ENCODE data around the gene SLC16A11.
"Not testable (repeated sequence)": the region's sequence is repeated elsewhere in the genome, so short reads cannot be mapped to it uniquely, and the experiment has no call there.

SLC16A11 gene

DNA sequence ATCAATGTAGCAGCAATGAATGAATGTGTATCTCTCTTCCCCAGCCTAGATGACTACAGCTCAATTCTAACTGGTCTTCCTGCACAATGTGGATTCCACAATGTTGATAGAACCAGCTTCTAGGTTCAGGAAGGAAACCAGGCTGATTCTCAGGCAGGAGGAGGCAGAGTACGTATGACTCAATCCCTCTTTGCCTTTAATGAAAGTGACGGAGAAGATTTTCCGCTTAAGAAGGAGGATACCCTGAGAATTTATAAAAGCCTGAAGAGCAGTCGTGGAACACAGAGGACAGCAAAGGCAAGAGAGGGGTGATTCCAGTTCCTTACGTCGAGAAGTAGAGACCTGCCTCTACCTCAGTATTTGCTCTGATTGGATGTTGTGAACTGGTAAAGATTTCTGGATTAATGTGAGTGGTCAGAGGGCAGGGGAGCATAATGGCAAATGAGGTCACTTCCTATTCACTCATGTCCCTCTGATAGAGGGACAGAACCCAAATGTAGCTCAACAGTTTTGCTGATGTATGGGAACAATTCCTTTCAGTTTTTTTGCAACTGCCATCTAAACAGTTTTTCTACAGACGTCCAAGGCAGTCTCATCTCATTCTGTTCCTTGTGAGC lies 15.0 kb upstream of the SLC16A11 start:
- no peak for DNase-seq

GRCh38 chr17:7056386-7056785 lies 12.5 kb upstream of the SLC16A11 start:
- no peak for DNase-seq

- not testable (repeated sequence) for DNase-seq
These were observed 6.7 kb upstream of the SLC16A11 start for GRCh38 chr17:7050583-7050982.

DNA sequence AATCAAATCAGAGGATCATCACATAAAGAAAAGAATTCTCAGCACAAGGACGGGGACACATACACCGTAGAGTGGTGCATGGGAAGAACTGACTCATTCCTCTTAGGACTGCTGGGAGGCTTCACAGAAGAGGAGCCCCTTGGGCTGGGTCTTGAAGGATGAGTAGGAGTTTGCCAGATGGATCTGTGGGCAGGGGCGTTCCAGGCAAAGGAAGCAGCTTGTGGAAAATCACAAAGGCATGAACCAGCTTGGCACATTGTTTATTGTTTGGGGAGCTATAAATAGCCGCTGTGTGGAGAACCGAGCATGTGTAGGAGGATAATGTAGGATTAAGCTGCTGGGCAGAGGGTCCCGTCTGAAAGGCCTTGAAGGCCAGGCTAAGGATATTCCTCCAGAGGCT lies 5.1 kb upstream of the SLC16A11 start:
- no peak for DNase-seq

- DNase-seq, result no peak
These were observed 3.7 kb upstream of the SLC16A11 start for GRCh38 chr17:7047566-7047965.

- not testable (repeated sequence) for DNase-seq
These were observed 3.0 kb upstream of the SLC16A11 start for GRCh38 chr17:7046725-7047397.

DNA sequence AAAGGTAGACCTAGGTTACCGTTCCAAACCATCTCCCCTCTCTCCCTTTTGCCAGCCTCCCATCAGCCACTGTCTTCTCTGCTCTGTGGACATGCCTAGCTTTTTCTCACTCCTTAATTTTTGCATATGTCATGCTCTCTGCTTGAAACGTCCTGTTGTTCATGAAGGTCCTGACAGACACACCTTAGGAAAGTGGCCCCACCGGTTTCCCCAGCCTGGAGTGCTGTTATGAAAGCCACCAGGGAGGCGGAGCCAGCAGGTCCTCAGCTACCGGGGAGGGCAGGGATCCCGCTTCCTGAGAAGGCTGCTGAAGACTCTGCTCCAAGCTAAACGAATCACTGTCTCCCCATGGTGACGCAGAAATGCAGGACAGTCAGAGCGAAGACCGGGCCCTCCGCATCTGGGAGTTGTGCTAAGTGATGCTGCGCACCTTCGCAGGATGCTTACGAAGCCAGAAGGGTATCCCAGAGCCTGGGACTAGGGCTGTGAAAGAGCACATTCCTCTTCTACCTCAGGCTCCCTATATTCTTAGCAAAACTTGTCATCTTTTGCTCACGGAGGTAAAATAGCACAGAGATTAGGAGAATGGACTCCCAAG lies 2.3 kb upstream of the SLC16A11 start:
- DNase-seq, result no peak

DNA sequence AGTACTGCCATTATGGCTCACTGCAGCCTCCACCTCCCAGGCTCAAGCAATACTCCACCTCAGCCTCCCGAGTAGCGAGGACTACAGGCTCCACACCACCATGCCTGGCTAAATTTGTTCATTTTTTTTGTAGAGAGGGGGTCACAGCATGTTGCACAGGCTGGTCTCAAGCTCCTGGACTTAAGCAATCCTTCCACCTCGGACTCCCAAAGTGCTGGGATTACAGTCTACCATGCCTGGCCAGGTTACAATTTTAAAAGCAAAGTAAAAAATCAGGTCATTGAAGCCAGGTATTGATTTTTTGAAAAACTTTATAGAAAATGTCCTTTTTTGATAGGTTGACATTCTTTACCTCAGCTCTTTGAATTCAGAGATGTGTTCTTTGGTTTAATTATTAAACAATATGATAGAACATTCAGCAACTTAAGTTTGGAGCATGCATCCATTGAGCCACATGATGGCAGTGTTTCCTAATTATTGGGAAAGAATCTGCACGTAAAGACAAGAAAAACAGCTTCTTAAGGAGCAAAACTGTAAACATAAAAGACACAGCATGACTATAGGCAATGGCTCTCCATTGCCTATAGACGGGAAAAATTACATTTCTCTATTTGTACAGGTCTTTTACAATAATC lies 1.7 kb upstream of the SLC16A11 start:
- no peak for DNase-seq

DNA sequence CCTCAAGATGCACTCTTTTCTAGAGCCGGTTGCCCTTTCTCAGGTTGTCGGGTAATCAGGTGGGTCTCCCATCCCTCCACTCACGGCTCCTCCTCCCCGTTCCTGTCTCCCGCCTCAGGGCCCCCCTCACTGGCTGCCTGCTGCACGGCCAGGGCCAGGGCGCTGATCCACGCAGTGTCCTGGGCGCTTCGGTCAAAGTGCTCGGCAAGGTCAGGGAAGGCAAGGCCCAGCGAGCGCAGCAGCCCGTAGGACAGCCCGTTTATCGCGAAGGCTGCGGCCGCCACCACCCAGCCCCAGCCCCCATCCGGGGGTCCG lies 753 bp downstream of the SLC16A11 start:
- DNase-seq, result no peak

- DNase-seq, result no peak
These were observed 1.3 kb downstream of the SLC16A11 start for GRCh38 chr17:7042501-7043181.

GRCh38 chr17:7041607-7042500 lies 2.0 kb downstream of the SLC16A11 start:
- no peak for DNase-seq

DNA sequence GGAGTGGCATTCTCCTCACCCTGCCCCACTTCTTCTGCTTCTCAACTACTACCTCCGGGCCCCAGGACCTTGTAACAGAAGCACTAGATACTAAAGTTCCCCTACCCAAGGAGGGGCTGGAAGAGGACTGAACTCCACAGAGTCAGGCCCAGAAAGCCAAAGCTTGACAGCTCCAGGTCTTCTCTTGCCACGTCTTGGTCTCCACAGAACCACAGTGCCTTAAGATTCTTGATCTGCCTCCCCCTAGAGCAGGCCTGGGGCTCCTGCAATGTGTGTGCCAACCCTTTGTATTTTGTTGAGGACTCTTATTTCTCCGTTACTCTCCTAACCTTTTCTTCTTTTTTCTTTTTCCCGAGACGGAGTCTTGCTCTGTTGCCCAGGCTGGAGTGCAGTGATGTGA lies 4.1 kb downstream of the SLC16A11 start:
- no peak for DNase-seq

DNA sequence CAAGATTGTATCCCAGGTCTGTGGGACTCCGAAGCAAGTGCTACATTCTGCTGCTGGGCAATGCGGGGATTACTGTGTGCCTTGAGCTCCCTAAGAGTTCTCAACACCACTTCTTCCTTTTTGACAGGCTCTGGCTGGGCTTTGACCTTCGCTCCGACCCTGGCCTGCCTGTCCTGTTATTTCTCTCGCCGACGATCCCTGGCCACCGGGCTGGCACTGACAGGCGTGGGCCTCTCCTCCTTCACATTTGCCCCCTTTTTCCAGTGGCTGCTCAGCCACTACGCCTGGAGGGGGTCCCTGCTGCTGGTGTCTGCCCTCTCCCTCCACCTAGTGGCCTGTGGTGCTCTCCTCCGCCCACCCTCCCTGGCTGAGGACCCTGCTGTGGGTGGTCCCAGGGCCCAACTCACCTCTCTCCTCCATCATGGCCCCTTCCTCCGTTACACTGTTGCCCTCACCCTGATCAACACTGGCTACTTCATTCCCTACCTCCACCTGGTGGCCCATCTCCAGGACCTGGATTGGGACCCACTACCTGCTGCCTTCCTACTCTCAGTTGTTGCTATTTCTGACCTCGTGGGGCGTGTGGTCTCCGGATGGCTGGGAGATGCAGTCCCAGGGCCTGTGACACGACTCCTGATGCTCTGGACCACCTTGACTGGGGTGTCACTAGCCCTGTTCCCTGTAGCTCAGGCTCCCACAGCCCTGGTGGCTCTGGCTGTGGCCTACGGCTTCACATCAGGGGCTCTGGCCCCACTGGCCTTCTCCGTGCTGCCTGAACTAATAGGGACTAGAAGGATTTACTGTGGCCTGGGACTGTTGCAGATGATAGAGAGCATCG lies 5.6 kb downstream of the SLC16A11 start:
- DNase-seq, result no peak

GRCh38 chr17:7035591-7036368 lies 8.1 kb downstream of the SLC16A11 start, which contains the start of gene SLC16A13:
Gene SLC16A13, plus strand, starts transcription at chr17:7036015. Its CDS starts 368 bp downstream, at chr17:7036383.
- DNase-seq, result peak; percentile 64

DNA sequence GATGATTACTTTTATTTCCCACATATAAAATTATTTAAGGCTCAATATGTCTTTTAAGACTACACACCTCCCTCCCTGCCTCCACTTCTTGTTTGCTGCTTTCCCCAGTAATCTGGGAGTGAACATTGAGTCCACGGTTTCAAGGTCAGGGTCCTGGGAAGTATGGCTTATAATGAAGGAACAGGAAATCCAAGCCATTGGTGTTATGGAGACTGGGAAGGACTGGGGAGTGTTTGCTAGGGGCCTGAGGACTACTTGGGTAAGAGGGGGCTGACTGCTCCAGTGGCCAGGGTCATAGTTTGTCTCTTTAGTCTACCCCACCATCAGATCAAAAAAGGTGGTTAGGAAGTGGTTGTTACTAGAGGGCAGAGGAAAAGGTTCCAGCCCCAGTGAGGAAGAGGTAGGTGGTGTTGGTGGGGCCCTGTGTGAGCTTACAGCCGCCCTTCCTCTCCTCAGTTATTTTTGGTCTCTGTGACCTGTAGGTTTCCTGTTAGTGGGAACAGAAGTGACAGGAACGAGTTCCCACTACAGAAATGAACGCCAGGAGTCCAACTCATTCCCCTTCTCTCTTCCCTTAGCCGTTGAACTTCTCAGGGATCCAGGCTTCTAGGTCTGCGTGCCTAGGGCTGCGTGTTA lies 8.8 kb downstream of the SLC16A11 start:
- no peak for DNase-seq

DNA sequence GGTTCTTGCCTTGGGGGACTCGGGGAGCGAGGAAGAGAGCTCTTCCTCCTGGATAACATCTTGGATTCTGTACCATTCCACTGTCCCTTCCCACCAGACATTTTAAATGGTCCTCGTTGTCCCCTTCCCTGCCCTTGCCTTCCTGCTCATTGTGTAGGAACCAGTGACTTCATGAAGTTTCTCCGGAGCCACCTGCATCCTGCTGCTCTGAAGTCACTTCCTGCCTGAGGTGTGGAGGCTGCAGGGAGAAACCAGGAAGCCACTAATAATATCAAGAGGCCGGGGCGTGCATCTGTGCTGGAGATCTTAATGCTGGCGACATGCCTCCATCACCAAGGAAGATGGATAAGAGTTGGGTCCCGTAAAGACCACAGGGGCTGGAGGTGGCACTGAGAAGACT lies 14.2 kb downstream of the SLC16A11 start:
- DNase-seq, result no peak

DNA sequence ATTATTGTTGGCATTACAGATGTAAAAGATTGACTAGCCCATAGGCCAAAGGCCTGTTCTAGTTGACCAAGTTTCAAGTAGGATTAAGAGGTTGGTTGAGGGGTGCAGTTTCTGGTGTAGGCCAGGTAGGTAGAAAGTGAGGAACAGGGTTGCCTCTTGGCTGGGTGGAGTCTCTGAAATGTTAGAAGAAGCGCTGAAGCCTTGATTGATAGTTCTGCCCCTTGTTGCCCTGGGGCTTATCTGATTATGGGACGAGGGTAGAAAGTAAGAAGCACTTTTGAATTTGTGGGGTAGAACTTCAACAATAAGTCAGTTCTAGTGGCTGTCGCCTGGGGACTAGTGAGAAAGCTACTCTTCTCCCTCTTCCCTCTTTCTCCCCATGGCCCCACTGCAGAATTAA lies 14.8 kb downstream of the SLC16A11 start:
- no peak for DNase-seq

DNA sequence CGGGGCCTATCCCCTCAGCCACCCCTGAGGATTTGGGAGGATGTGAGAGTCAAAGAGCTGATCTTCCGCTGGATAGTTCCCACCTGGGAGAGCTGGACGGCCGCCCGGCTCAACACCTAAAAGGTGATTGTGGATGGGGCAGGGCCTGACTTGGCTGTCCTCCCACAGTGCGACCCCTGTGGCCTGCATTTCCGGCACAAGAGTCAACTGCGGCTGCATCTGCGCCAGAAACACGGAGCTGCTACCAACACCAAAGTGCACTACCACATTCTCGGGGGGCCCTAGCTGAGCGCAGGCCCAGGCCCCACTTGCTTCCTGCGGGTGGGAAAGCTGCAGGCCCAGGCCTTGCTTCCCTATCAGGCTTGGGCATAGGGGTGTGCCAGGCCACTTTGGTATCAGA lies 16.6 kb downstream of the SLC16A11 start:
- DNase-seq, result no peak

- no peak for DNase-seq
These were observed 17.3 kb downstream of the SLC16A11 start for GRCh38 chr17:7026471-7027115.

GRCh38 chr17:7025245-7025644 lies 18.6 kb downstream of the SLC16A11 start:
- no peak for DNase-seq

Data from SIG-M5 (cell line).